HG03039 (cell line): ENCODE measurements around the gene RPL13.

Experiments used
- ATAC-seq: cut with Tn5 transposase; IDR thresholded peaks from one replicate; pipeline ENCODE4 v1.9.1; 2021; ENCODE audit warnings: mild to moderate bottlenecking, moderate library complexity; ENCODE audit not compliant: unreplicated experiment

RPL13 gene

GRCh38 chr16:89613231-89613953 is 52.9 kb downstream of the RPL13 start, which contains the start of gene DPEP1:
TSS of gene DPEP1 (plus strand) at chr16:89613642. CDS start at chr16:89630411, 16,769 bp downstream.
- ATAC-seq: no peak

GRCh38 chr16:89613954-89614459 is 53.5 kb downstream of the RPL13 start:
- ATAC-seq: no peak
